Chondrocyte (in vitro differentiated cells): ENCODE measurements around the gene TMEM255A. TPM values are rescaled to one million over a fixed set of nuclear protein-coding genes. Genes with fewer than 3 reads are reported as not detected.

Experiments used
- DNase-seq: peaks from one replicate; pipeline ENCODE4 v3.0.0; 2021; ENCODE audit warnings: mixed read lengths, low spot score
- H3K27ac Mint-ChIP-seq: one replicate; pipeline ENCODE4 v1.8.0; 2021; ENCODE audit warnings: mild to moderate bottlenecking, moderate library complexity, mixed read lengths; ENCODE audit not compliant: unreplicated experiment
- H3K27me3 Mint-ChIP-seq: 2 replicates; pipeline ENCODE4 v1.8.0; 2021; ENCODE audit warnings: low read depth, mixed read lengths
- H3K36me3 Mint-ChIP-seq: 2 replicates; pipeline ENCODE4 v1.8.0; 2021; ENCODE audit warnings: low read depth, mixed read lengths
- H3K4me1 Mint-ChIP-seq: 2 replicates; pipeline ENCODE4 v1.8.0; 2021; ENCODE audit warnings: low read depth, mild to moderate bottlenecking, mixed read lengths
- H3K4me3 Mint-ChIP-seq: one replicate; pipeline ENCODE4 v1.8.0; 2021; ENCODE audit warnings: mild to moderate bottlenecking, moderate library complexity, mixed read lengths; ENCODE audit not compliant: unreplicated experiment
- H3K9me3 Mint-ChIP-seq: 2 replicates; pipeline ENCODE4 v1.8.0; 2021; ENCODE audit warnings: low read depth, mixed read lengths
- total RNA-seq: library from RNA; stranded (reverse); gene quantifications from 3 replicates; pipeline ENCODE4 v1.2.1, GENCODE V29; 2021
- TF ChIP-seq, protein P1 (sequence below): fragments of 200-600 bp; sonication (generic); IDR thresholded peaks from 2 replicates; pipeline ENCODE4 v1.5.0; 2021; ENCODE audit warnings: antibody characterized with exemption, mild to moderate bottlenecking, moderate library complexity

TMEM255A gene
- total RNA-seq, 1 donor from 2014 or later: 0.10 TPM

DNA sequence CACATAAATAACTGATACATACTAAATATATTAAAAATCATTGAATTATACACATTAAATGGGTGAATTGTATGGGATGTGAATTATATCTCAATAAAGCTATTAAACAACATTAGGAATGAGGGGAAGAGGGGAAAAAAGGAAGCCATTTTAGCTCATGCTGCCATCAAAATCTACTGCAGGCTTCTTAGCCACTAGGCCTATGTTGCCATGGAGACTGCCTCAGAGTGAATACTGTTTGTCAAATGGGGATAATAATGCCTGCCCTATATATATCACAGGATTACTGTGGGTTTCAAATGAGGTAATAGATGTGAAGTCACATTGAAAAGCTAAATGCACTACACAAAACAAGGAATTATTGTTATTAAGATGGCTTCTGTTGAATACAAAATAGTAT is 21.2 kb downstream of the TMEM255A start:
- H3K36me3 Mint-ChIP-seq: no peaks in the 10 kb centered on the region
- TF ChIP-seq, protein P1, sequence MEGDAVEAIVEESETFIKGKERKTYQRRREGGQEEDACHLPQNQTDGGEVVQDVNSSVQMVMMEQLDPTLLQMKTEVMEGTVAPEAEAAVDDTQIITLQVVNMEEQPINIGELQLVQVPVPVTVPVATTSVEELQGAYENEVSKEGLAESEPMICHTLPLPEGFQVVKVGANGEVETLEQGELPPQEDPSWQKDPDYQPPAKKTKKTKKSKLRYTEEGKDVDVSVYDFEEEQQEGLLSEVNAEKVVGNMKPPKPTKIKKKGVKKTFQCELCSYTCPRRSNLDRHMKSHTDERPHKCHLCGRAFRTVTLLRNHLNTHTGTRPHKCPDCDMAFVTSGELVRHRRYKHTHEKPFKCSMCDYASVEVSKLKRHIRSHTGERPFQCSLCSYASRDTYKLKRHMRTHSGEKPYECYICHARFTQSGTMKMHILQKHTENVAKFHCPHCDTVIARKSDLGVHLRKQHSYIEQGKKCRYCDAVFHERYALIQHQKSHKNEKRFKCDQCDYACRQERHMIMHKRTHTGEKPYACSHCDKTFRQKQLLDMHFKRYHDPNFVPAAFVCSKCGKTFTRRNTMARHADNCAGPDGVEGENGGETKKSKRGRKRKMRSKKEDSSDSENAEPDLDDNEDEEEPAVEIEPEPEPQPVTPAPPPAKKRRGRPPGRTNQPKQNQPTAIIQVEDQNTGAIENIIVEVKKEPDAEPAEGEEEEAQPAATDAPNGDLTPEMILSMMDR: no peak
- no peaks in the 10 kb centered on the region for H3K4me1 Mint-ChIP-seq
- H3K27me3 Mint-ChIP-seq: no peaks in the 10 kb centered on the region
- no peak for DNase-seq
- no peak overlapping the region for H3K4me3 Mint-ChIP-seq
- no peak overlapping the region for H3K27ac Mint-ChIP-seq
- H3K9me3 Mint-ChIP-seq: peaks cover 4% of the 10 kb centered on the region

DNA sequence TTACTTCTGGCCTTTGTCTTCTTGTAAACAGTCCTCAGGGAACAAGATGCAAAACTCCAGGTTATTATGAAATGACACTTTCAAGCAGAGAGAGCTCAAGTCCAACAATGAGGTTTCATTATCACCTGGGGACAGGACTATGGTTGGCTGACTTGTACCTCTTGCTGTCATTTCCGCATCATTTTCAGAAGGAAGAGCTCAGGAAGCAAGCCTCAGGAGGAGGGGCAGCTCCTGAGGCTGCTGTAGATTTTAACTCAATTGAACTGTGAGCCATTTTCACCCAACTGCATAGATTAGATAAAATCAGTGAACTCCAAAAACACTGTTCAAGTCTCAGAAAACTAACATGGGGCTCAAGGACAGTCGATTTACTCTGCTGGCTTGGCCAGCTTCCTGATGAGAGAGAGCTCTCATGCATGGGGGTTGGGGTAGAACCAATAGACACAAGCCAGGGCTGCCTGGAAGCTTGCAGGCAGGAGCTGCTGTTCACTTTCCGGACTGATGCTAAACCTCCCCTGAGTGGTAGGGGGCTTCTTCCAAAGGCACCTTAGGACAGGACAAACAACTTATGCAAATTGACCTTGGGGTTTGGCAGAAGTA is 23.6 kb downstream of the TMEM255A start:
- TF ChIP-seq, protein P1: no peak
- peaks cover 18% of the 10 kb centered on the region for H3K9me3 Mint-ChIP-seq

DNA sequence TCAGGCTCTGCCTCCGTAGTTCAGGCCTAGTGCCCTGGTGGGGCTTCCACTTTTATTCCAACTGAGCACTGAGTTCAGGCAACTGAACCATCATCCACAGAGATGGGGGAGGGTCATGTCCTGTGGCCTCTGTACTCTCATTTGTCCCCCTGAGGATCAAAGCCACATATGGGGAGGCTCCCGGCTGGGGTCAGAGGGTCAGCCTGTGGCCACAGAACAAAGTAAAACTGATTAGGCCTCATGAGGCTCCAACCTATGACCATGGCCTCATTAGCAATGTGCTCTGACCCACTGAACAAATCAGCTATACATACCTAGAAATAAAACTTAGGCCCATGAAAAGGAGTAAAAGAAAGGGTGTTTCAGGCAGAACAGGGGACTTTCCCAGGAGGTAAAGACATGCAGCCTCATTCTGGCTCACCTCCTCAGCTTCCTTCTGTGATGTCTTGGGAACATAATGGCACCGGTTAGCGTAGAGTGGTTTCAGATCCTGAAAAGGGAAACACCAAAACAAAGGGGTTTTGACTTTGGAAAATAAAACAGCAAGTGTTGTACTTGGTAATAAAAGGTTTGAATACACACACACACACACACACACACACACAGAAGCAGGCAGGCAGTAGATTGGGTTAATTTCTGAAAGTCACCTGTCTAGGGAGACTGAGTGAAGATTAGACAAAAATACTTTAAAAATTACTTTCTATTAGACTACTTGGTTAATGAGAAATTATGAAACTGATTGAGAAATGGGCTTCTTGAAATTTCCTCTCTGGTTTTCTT is 24.3 kb downstream of the TMEM255A start:
- Mint-ChIP-seq H3K4me1 (no peaks in the 10 kb centered on the region), H3K9me3 (peaks cover 18% of the 10 kb centered on the region), H3K4me3 (no peak overlapping the region), H3K27ac (no peak overlapping the region), H3K36me3 (peaks cover 2% of the 10 kb centered on the region), H3K27me3 (peaks cover 5% of the 10 kb centered on the region)
- no peak for DNase-seq
- TF ChIP-seq, protein P1: no peak

More for the DNA sequence above, 23.6 kb downstream of the TMEM255A start:
- Mint-ChIP-seq H3K4me3 (no peak overlapping the region), H3K27me3 (peaks cover 5% of the 10 kb centered on the region), H3K36me3 (peaks cover 2% of the 10 kb centered on the region), H3K27ac (no peak overlapping the region), H3K4me1 (no peaks in the 10 kb centered on the region)
- no peak for DNase-seq

- no peak overlapping the region for H3K4me3 Mint-ChIP-seq
- TF ChIP-seq, protein P1: no peak
- H3K27ac Mint-ChIP-seq: no peak overlapping the region
- H3K36me3 Mint-ChIP-seq: peaks cover 2% of the 10 kb centered on the region
- H3K9me3 Mint-ChIP-seq: peaks cover 18% of the 10 kb centered on the region
- DNase-seq: no peak
- H3K27me3 Mint-ChIP-seq: peaks cover 5% of the 10 kb centered on the region
- no peaks in the 10 kb centered on the region for H3K4me1 Mint-ChIP-seq
These were observed 28.6 kb downstream of the TMEM255A start for GRCh38 chrX:120282697-120283096.

DNA sequence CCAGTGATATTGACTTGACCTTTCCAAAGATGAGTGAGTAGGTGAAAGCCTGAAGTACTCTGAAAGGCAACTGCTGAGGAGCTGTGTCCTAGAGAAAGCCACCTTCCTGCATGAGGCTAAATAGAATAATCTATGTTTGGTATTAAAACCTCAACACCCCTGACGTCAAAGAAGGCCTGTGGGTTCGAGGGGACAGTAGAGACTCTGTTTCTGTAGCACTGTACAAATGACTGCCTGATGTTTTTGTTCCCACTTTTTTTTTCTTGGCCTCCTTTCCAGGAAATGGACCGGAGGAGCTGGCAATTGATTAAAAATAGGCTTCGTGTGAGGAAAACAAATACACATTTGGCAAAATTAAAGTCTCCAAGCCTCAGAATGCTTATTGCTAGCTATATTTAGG is 29.5 kb downstream of the TMEM255A start:
- Mint-ChIP-seq H3K36me3 (peaks cover 2% of the 10 kb centered on the region), H3K9me3 (peaks cover 18% of the 10 kb centered on the region), H3K27ac (no peak overlapping the region), H3K4me3 (no peak overlapping the region), H3K4me1 (no peaks in the 10 kb centered on the region), H3K27me3 (peaks cover 5% of the 10 kb centered on the region)
- DNase-seq: no peak
- TF ChIP-seq, protein P1: no peak
